ENCODE data around the gene KRT20.

The KRT20 gene

DNA sequence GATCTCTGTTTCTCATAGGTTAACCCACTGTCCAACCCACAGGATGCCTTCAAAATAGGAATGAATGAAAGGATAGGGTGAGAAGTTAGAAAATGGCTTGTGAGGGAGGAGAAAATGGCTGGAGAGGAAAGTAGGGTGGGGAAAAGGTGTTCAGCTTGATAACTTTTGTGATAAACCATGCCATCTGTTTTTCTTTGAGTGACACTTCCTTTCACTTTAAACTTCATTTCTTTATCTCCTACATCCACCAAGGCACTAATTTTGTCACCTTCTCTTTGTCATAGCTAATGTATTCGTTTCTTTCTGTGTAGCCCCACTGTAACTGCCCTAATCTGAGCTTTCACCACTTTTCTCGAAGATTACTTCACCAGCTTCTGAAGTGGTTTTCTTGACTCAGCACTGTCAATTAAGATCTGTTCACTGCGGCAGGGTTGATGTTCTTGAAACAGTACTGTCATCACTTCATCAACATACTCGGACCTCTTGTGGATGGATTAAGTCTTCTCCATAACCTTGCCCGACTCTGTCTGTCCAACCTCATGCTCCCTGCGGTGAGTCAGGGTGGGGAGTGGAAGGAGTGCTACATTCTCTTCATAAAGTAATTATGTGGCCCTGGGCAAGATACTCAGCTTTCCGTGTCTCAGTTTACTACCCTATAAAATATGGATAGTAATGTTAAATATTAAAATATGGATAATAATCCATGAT is 57.1 kb downstream of the KRT20 start:
- Mint-ChIP-seq H3K27ac (no peak overlapping the region), H3K36me3 (peaks cover 2% of the 10 kb centered on the region), H3K27me3 (no peaks in the 10 kb centered on the region), H3K4me1 (peaks cover 12% of the 10 kb centered on the region), H3K4me3 (no peak overlapping the region), H3K9me3 (no peaks in the 10 kb centered on the region)
- DNase-seq = no peak
- CTCF ChIA-PET = interaction anchor here (0.7 to 1.1 kb wide), 2 partner anchors 16 to 835 kb away, joined by 3 to 4 read pairs; no protein-coding TSS in a partner anchor
